Endothelial cell (in vitro differentiated cells): ENCODE results near the gene LRRIQ1. TPM values are rescaled to one million over a fixed set of nuclear protein-coding genes. Genes with fewer than 3 reads are reported as not detected.
A peak's percentile ranks its signal among the peaks of the same experiment; 100 is the strongest.

Experiments
- DNase-seq: peaks from one replicate; pipeline ENCODE4 v3.0.0; 2021; ENCODE audit warnings: low spot score
- H3K27ac Mint-ChIP-seq: one replicate; pipeline ENCODE4 v1.8.0; 2021; ENCODE audit warnings: mixed read lengths, inconsistent platforms; ENCODE audit not compliant: unreplicated experiment
- H3K27me3 Mint-ChIP-seq: one replicate; pipeline ENCODE4 v1.8.0; 2021; ENCODE audit warnings: mild to moderate bottlenecking, moderate library complexity, mixed read lengths, inconsistent platforms; ENCODE audit not compliant: unreplicated experiment
- H3K36me3 Mint-ChIP-seq: one replicate; pipeline ENCODE4 v1.8.0; 2021; ENCODE audit warnings: mild to moderate bottlenecking, low read depth, mixed read lengths, inconsistent platforms; ENCODE audit not compliant: unreplicated experiment
- H3K4me1 Mint-ChIP-seq: one replicate; pipeline ENCODE4 v1.8.0; 2021; ENCODE audit warnings: mild to moderate bottlenecking, mixed read lengths, inconsistent platforms; ENCODE audit not compliant: unreplicated experiment
- H3K4me3 Mint-ChIP-seq: one replicate; pipeline ENCODE4 v1.8.0; 2021; ENCODE audit warnings: mild to moderate bottlenecking, mixed read lengths, inconsistent platforms; ENCODE audit not compliant: unreplicated experiment
- H3K9me3 Mint-ChIP-seq: one replicate; pipeline ENCODE4 v1.8.0; 2021; ENCODE audit warnings: mixed read lengths, inconsistent platforms; ENCODE audit not compliant: unreplicated experiment
- CTCF ChIP-seq: fragments of 200-600 bp; sonication (generic); IDR thresholded peaks from one replicate; pipeline ENCODE4 v1.5.0; 2021; ENCODE audit warnings: antibody characterized with exemption; ENCODE audit not compliant: unreplicated experiment
- total RNA-seq: library from RNA; stranded (reverse); fragmentation: NEBNext Ultra II Directional; extraction: Animal tissue kit (Norgen Biotek cat#: 25700); gene quantifications from one replicate; pipeline ENCODE4 v1.2.1, GENCODE V29; 2021; ENCODE audit not compliant: unreplicated experiment

Gene LRRIQ1
- total RNA-seq, 1 donor from 2014 or later, result 1.1 TPM

- peak; percentile 45 for DNase-seq
- Mint-ChIP-seq H3K36me3 (no peaks in the 10 kb centered on the region), H3K4me1 (peaks cover 19% of the 10 kb centered on the region), H3K9me3 (no peaks in the 10 kb centered on the region), H3K27me3 (peaks cover 22% of the 10 kb centered on the region), H3K27ac (no peak overlapping the region), H3K4me3 (peak overlapping the region; percentile 98)
- TF ChIP-seq CTCF, result no peak
Observed at GRCh38 chr12:85279449-85280164, 243.5 kb downstream of the LRRIQ1 start.

- peaks cover 19% of the 10 kb centered on the region for H3K4me1 Mint-ChIP-seq
- peak within 1 kb of the TSS; percentile 98 for H3K4me3 Mint-ChIP-seq
- DNase-seq, result peak; percentile 73
- no peak for TF ChIP-seq CTCF
- H3K36me3 Mint-ChIP-seq, result no peaks in the 10 kb centered on the region
- peak within 1 kb of the TSS; percentile 98 for H3K27ac Mint-ChIP-seq
- peaks cover 22% of the 10 kb centered on the region for H3K27me3 Mint-ChIP-seq
- no peaks in the 10 kb centered on the region for H3K9me3 Mint-ChIP-seq
Observed at GRCh38 chr12:85280165-85280983, 244.2 kb downstream of the LRRIQ1 start, which contains the start of gene ALX1. TSS of gene ALX1 (plus strand) at chr12:85280220. CDS start at chr12:85280262, 42 bp downstream.

GRCh38 chr12:85280984-85281630 is 245.0 kb downstream of the LRRIQ1 start:
- Mint-ChIP-seq H3K36me3 (no peaks in the 10 kb centered on the region), H3K4me1 (peaks cover 19% of the 10 kb centered on the region), H3K4me3 (peak overlapping the region; percentile 98), H3K9me3 (no peaks in the 10 kb centered on the region), H3K27ac (peak overlapping the region; percentile 98), H3K27me3 (peaks cover 21% of the 10 kb centered on the region)
- DNase-seq, result no peak
- TF ChIP-seq CTCF, result no peak

- Mint-ChIP-seq H3K27me3 (peaks cover 18% of the 10 kb centered on the region), H3K27ac (peak overlapping the region; percentile 70), H3K9me3 (no peaks in the 10 kb centered on the region), H3K36me3 (no peaks in the 10 kb centered on the region), H3K4me1 (peaks cover 19% of the 10 kb centered on the region), H3K4me3 (peak overlapping the region; percentile 98)
- no peak for DNase-seq
- TF ChIP-seq CTCF, result no peak
Observed at GRCh38 chr12:85281636-85282312, 245.6 kb downstream of the LRRIQ1 start.
